ENCODE measurements around the gene NAA60. TPM values are rescaled to one million over a fixed set of nuclear protein-coding genes. Genes with fewer than 3 reads are reported as not detected.
A peak's percentile ranks its signal among the peaks of the same experiment; 100 is the strongest.

The NAA60 gene
- total and polyA plus RNA-seq, 2 experiments from 2014 or later: 32.4 to 36.5 TPM

- Mint-ChIP-seq H3K27ac (no peak overlapping the region), H3K9me3 (no peaks in the 10 kb centered on the region; the same call in 2 of the 3 replicates), H3K4me3 (no peak overlapping the region; the same call in 2 of the 3 replicates), H3K4me1 (peaks cover 48% of the 10 kb centered on the region), H3K27me3 (ENCODE audit: insufficient read depth, low read depth, poor library complexity) (peaks cover 26% of the 10 kb centered on the region), H3K36me3 (ENCODE audit: low read depth) (0 out of 3 replicates have a peak, but pooled peaks cover 7% of the 10 kb centered on the region)
- ATAC-seq (no peak), DNase-seq (ENCODE audit: low spot score) (no peak)
- H3K9me2 ChIP-seq (ENCODE audit: insufficient read depth): no peaks in the 10 kb centered on the region
- no peak overlapping the region for H3K27ac ChIP-seq (ENCODE audit: low read depth)
- TF ChIP-seq EZH2phosphoT487 (IDR thresholded peaks at IDR 0.05; ENCODE audit: unreplicated experiment) (no peak), STAT1 (IDR thresholded peaks at IDR 0.05; ENCODE audit: unreplicated experiment) (no peak), NANOG (IDR thresholded peaks at IDR 0.05; ENCODE audit: borderline replicate concordance) (no peak)
- TF ChIP-seq, protein P1, sequence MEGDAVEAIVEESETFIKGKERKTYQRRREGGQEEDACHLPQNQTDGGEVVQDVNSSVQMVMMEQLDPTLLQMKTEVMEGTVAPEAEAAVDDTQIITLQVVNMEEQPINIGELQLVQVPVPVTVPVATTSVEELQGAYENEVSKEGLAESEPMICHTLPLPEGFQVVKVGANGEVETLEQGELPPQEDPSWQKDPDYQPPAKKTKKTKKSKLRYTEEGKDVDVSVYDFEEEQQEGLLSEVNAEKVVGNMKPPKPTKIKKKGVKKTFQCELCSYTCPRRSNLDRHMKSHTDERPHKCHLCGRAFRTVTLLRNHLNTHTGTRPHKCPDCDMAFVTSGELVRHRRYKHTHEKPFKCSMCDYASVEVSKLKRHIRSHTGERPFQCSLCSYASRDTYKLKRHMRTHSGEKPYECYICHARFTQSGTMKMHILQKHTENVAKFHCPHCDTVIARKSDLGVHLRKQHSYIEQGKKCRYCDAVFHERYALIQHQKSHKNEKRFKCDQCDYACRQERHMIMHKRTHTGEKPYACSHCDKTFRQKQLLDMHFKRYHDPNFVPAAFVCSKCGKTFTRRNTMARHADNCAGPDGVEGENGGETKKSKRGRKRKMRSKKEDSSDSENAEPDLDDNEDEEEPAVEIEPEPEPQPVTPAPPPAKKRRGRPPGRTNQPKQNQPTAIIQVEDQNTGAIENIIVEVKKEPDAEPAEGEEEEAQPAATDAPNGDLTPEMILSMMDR (conservative IDR thresholded peaks at IDR 0.05; ENCODE audit: low read depth in 2 of 2): peak in 1 of 2 experiments; percentile 32; a peak in 2 of 4 replicates
- H3K4me1 ChIP-seq (ENCODE audit: insufficient read depth): peaks cover 51% of the 10 kb centered on the region
- 0 out of 2 replicates have a peak overlapping the region, but pooled peaks have one; percentile 20 for H3K4me2 ChIP-seq
- no peaks in the 10 kb centered on the region for H3K27me3 ChIP-seq (ENCODE audit: insufficient read depth)
- H2AFZ ChIP-seq: no peak overlapping the region
- H4K20me1 ChIP-seq (replicated peaks; ENCODE audit: insufficient read depth): peaks cover 34% of the 10 kb centered on the region
- H3F3A ChIP-seq (replicated peaks; ENCODE audit: low read depth): peaks cover 11% of the 10 kb centered on the region
- H3K79me2 ChIP-seq (replicated peaks; ENCODE audit: insufficient read depth): peaks cover 73% of the 10 kb centered on the region
- no peak overlapping the region for H3K4me3 ChIP-seq
- no peaks in the 10 kb centered on the region for H3K36me3 ChIP-seq (ENCODE audit: insufficient read depth)
Observed at GRCh38 chr16:3461151-3461550, 17.7 kb downstream of the NAA60 start.

DNA sequence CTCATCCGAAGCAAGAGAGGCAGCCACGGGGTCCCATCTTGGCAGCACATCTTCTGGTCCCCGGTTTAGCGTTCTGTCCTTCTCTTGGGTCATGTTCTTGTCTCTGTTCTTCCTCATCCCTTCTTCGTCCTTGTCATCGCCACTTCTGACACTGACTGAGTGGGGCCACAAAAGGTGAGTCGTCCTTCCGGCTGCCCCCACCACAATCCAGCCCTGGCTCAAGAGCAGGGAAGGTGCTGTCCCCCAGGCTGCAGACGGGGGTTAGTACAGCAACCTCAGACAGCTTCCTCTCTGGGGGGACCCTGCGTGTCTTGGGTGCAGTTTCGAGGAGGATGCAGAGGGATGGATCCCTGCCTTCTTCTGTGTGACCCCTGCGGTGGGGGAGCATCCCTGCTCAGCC, 21.8 kb downstream of the NAA60 start:
- Histone ChIP-seq H3K36me3 (ENCODE audit: insufficient read depth) (no peaks in the 10 kb centered on the region), H3K4me1 (ENCODE audit: insufficient read depth) (peaks cover 43% of the 10 kb centered on the region), H3K27ac (ENCODE audit: low read depth) (no peak overlapping the region), H3F3A (replicated peaks; ENCODE audit: low read depth) (no peaks in the 10 kb centered on the region; the same call in 1 of the 2 replicates), H2AFZ (no peak overlapping the region), H3K4me2 (no peak overlapping the region), H3K9me2 (ENCODE audit: insufficient read depth) (no peaks in the 10 kb centered on the region), H3K79me2 (replicated peaks; ENCODE audit: insufficient read depth) (peaks cover 96% of the 10 kb centered on the region), H3K27me3 (ENCODE audit: insufficient read depth) (no peaks in the 10 kb centered on the region), H3K4me3 (no peak overlapping the region), H4K20me1 (replicated peaks; ENCODE audit: insufficient read depth) (peaks cover 30% of the 10 kb centered on the region)
- peaks cover 15% of the 10 kb centered on the region for H3K27me3 Mint-ChIP-seq (ENCODE audit: insufficient read depth, low read depth, poor library complexity)
- peaks cover 65% of the 10 kb centered on the region for H3K4me1 Mint-ChIP-seq
- no peak for ATAC-seq
- H3K27ac Mint-ChIP-seq: no peak overlapping the region; the same call in 1 of the 2 replicates
- no peaks in the 10 kb centered on the region; the same call in 1 of the 3 replicates for H3K9me3 Mint-ChIP-seq
- DNase-seq (ENCODE audit: low spot score): no peak
- peaks cover 25% of the 10 kb centered on the region for H3K36me3 Mint-ChIP-seq (ENCODE audit: low read depth)
- no peak for TF ChIP-seq POLR2AphosphoS5 (IDR thresholded peaks at IDR 0.05; ENCODE audit: low read depth)
- no peak for TF ChIP-seq CREB1 (CRISPR knock-in tag; IDR thresholded peaks at IDR 0.05; ENCODE audit: low read depth)
- TF ChIP-seq, protein P1 (conservative IDR thresholded peaks at IDR 0.05; ENCODE audit: low read depth in 2 of 2): no peak
- TF ChIP-seq EZH2phosphoT487 (IDR thresholded peaks at IDR 0.05; ENCODE audit: unreplicated experiment): no peak
- no peak for TF ChIP-seq ETS1 (IDR thresholded peaks at IDR 0.05)
- TF ChIP-seq, protein P2, sequence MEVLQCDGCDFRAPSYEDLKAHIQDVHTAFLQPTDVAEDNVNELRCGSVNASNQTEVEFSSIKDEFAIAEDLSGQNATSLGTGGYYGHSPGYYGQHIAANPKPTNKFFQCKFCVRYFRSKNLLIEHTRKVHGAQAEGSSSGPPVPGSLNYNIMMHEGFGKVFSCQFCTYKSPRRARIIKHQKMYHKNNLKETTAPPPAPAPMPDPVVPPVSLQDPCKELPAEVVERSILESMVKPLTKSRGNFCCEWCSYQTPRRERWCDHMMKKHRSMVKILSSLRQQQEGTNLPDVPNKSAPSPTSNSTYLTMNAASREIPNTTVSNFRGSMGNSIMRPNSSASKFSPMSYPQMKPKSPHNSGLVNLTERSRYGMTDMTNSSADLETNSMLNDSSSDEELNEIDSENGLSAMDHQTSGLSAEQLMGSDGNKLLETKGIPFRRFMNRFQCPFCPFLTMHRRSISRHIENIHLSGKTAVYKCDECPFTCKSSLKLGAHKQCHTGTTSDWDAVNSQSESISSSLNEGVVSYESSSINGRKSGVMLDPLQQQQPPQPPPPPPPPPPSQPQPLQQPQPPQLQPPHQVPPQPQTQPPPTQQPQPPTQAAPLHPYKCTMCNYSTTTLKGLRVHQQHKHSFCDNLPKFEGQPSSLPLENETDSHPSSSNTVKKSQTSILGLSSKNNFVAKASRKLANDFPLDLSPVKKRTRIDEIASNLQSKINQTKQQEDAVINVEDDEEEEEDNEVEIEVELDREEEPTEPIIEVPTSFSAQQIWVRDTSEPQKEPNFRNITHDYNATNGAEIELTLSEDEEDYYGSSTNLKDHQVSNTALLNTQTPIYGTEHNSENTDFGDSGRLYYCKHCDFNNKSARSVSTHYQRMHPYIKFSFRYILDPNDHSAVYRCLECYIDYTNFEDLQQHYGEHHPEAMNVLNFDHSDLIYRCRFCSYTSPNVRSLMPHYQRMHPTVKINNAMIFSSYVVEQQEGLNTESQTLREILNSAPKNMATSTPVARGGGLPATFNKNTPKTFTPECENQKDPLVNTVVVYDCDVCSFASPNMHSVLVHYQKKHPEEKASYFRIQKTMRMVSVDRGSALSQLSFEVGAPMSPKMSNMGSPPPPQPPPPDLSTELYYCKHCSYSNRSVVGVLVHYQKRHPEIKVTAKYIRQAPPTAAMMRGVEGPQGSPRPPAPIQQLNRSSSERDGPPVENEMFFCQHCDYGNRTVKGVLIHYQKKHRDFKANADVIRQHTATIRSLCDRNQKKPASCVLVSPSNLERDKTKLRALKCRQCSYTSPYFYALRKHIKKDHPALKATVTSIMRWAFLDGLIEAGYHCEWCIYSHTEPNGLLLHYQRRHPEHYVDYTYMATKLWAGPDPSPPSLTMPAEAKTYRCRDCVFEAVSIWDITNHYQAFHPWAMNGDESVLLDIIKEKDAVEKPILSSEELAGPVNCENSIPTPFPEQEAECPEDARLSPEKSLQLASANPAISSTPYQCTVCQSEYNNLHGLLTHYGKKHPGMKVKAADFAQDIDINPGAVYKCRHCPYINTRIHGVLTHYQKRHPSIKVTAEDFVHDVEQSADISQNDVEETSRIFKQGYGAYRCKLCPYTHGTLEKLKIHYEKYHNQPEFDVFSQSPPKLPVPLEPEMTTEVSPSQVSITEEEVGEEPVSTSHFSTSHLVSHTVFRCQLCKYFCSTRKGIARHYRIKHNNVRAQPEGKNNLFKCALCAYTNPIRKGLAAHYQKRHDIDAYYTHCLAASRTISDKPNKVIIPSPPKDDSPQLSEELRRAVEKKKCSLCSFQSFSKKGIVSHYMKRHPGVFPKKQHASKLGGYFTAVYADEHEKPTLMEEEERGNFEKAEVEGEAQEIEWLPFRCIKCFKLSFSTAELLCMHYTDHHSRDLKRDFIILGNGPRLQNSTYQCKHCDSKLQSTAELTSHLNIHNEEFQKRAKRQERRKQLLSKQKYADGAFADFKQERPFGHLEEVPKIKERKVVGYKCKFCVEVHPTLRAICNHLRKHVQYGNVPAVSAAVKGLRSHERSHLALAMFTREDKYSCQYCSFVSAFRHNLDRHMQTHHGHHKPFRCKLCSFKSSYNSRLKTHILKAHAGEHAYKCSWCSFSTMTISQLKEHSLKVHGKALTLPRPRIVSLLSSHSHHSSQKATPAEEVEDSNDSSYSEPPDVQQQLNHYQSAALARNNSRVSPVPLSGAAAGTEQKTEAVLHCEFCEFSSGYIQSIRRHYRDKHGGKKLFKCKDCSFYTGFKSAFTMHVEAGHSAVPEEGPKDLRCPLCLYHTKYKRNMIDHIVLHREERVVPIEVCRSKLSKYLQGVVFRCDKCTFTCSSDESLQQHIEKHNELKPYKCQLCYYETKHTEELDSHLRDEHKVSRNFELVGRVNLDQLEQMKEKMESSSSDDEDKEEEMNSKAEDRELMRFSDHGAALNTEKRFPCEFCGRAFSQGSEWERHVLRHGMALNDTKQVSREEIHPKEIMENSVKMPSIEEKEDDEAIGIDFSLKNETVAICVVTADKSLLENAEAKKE (CRISPR knock-in tag; IDR thresholded peaks at IDR 0.05): no peak
- H3K4me3 Mint-ChIP-seq: no peak overlapping the region; the same call in 2 of the 3 replicates

All from GM23338 (cell line).